ENCODE data around the gene LAYN. TPM values are rescaled to one million over a fixed set of nuclear protein-coding genes. Genes with fewer than 3 reads are reported as not detected.

LAYN gene
- total and polyA plus RNA-seq, 2 donors (not counting 3 experiments of a cell fraction or from before 2014, with no cell fraction given), result 0.92 to 2.2 TPM

GRCh38 chr11:111525456-111525855 is 15.1 kb upstream of the LAYN start:
- no TSS peak for BruUV-seq (replicated peaks)

More at GRCh38 chr11:111525456-111525855, 15.1 kb upstream of the LAYN start:
- H3K9ac ChIP-seq (replicated peaks; ENCODE audit: extremely low read depth, insufficient read depth, low read length), result no peak overlapping the region
- no peaks in the 10 kb centered on the region for H3K9me1 ChIP-seq (replicated peaks; ENCODE audit: control insufficient read depth, extremely low read depth, insufficient read depth, low read length)
- FAIRE-seq (no peak), DNase-seq (ENCODE audit: low read depth, low spot score) (no peak)
- H3K4me3 ChIP-seq (replicated peaks in 1 of 3; ENCODE audit: insufficient read depth in 1 of 3, low read depth in 1 of 3, low read length in 3 of 3), result no peak overlapping the region
- dilution Hi-C loops (cut with MboI; ENCODE audit: extremely low pct_ligation_motif_present, low sequenced_read_pairs) (no loop called here), intact Hi-C loops (cut with micrococcal nuclease) (no loop called here)
- no peaks in the 10 kb centered on the region for H4K20me1 ChIP-seq (replicated peaks; ENCODE audit: control insufficient read depth, extremely low read depth, insufficient read depth, low read length)
- H3K27me3 ChIP-seq (ENCODE audit: control insufficient read depth in 2 of 2, insufficient read depth in 2 of 2, low read length in 2 of 2), result peaks cover 2 to 11% of the 10 kb centered on the region in 2 experiments
- no peaks in the 10 kb centered on the region for H3K79me2 ChIP-seq (ENCODE audit: control insufficient read depth, insufficient read depth, low read length)
- TF ChIP-seq FOS (IDR thresholded peaks at IDR 0.05; ENCODE audit: borderline replicate concordance, insufficient read depth, low read length) (no peak), JUN (IDR thresholded peaks at IDR 0.05; ENCODE audit: borderline replicate concordance, insufficient read depth, insufficient read length, low read depth) (no peak), MAX (IDR thresholded peaks at IDR 0.05; ENCODE audit: insufficient read depth, insufficient read length) (no peak), CTCF (IDR thresholded peaks at IDR 0.05; ENCODE audit: extremely low read depth in 1 of 2, insufficient read depth in 1 of 2, low read depth in 1 of 2, low read length in 2 of 2) (no peak), POLR2AphosphoS5 (IDR thresholded peaks at IDR 0.05; ENCODE audit: insufficient read depth, low read depth, low read length) (no peak), GATA2 (IDR thresholded peaks at IDR 0.05; ENCODE audit: insufficient read depth, insufficient read length, low read depth, low read length) (no peak), POLR2A (IDR thresholded peaks at IDR 0.05; ENCODE audit: low read depth, low read length) (no peak), MYC (IDR thresholded peaks at IDR 0.05; ENCODE audit: low read depth, low read length) (no peak), EZH2 (IDR thresholded peaks at IDR 0.05; ENCODE audit: borderline replicate concordance, low read depth, low read length, severe bottlenecking) (no peak)
- H3K27ac ChIP-seq (ENCODE audit: insufficient read depth, low read depth, low read length), result no peak overlapping the region
- H3K4me2 ChIP-seq (ENCODE audit: insufficient read depth, low read length), result no peak overlapping the region
- ChIA-PET CTCF (no interaction called here), POLR2A (no interaction called here)
- H3K9me3 ChIP-seq (replicated peaks; ENCODE audit: control insufficient read depth, insufficient read depth, low read length), result no peaks in the 10 kb centered on the region
- H3K36me3 ChIP-seq (ENCODE audit: control insufficient read depth in 2 of 2, extremely low read depth in 1 of 2, insufficient read depth in 2 of 2, low read length in 2 of 2), result no peaks in the 10 kb centered on the region
- H2AFZ ChIP-seq (ENCODE audit: low read depth, low read length), result no peak overlapping the region
- no peaks in the 10 kb centered on the region for H3K4me1 ChIP-seq (ENCODE audit: control insufficient read depth, extremely low read depth, insufficient read depth, low read length)
